GM12878 (cell line): ENCODE results near the gene UGT1A6. TPM values are rescaled to one million over a fixed set of nuclear protein-coding genes. Genes with fewer than 3 reads are reported as not detected.

Source experiments
- ATAC-seq: fragments of 200-7000 bp; cut with Tn5 transposase; 3 replicates; pipeline ENCODE4 v1.9.1; 2020; ENCODE audit warnings: mild to moderate bottlenecking, moderate library complexity
- BruUV-seq: library from RNA; stranded (reverse); fragments of 400-500 nt; replicated peaks from 2 replicates; lab custom pipeline; 2021; lab: Mats Ljungman, UMichigan
- CTCF ChIA-PET: fragments of 300-600 bp; sonication (Branson Sonifier 250); formaldehyde crosslinking; extraction: SDS; loops from one replicate; lab custom pipeline; 2021; ENCODE audit warnings: inconsistent platforms; lab: Yijun Ruan, JAX
- POLR2A ChIA-PET: fragments of 350-600 bp; formaldehyde crosslinking; extraction: SDS; loops from one replicate; lab custom pipeline; 2021; ENCODE audit warnings: inconsistent platforms; lab: Charles Lee
- RAD21 ChIA-PET: fragments of 300-600 bp; sonication (Branson Sonifier 250); formaldehyde crosslinking; loops from one replicate; lab custom pipeline; 2023; ENCODE audit warnings: antibody characterized with exemption; ENCODE audit not compliant: unreplicated experiment; lab: Charles Lee
- SMC1A ChIA-PET: fragments of 300-600 bp; sonication (Branson Sonifier 250); formaldehyde crosslinking; loops from one replicate; lab custom pipeline; 2023; ENCODE audit not compliant: unreplicated experiment, uncharacterized antibody; lab: Charles Lee
- DNase-seq: peaks from one replicate; pipeline ENCODE4 v3.0.0-alpha.2; 2011; ENCODE audit warnings: low read depth, low spot score
- FAIRE-seq: peaks from 3 replicates; lab custom pipeline; 2011; peaks lifted over from hg19 to GRCh38; lab: Jason Lieb, UNC
- H2AFZ ChIP-seq: 2 replicates; pipeline ENCODE4 v1.6.0; 2011; ENCODE audit warnings: low read depth, low read length, control low read depth; ENCODE audit not compliant: control insufficient read depth
- H3K27ac ChIP-seq: 2 replicates; pipeline ENCODE4 v1.5.1; 2011; ENCODE audit warnings: control low read depth; ENCODE audit not compliant: control insufficient read depth, insufficient read depth
- H3K27me3 ChIP-seq, 2 experiments: replicated peaks in 1 of 2; 2 replicates each; pipeline versions ENCODE4 v1.6.0 to v1.6.1; 2011; ENCODE audit warnings: low read length in 1 of 2; ENCODE audit not compliant: control insufficient read depth in 2 of 2, insufficient read depth in 2 of 2
- H3K36me3 ChIP-seq, 2 experiments: 2 replicates each; pipeline ENCODE4 v1.5.1; 2011; ENCODE audit warnings: low read length in 1 of 2; ENCODE audit not compliant: control insufficient read depth in 2 of 2, insufficient read depth in 2 of 2
- H3K4me1 ChIP-seq: 2 replicates; pipeline ENCODE4 v1.6.1; 2011; ENCODE audit warnings: mild to moderate bottlenecking, low read length, moderate library complexity, mixed read lengths; ENCODE audit not compliant: control insufficient read depth, insufficient read depth
- H3K4me2 ChIP-seq: 2 replicates; pipeline ENCODE4 v1.6.0; 2011; ENCODE audit warnings: control low read depth; ENCODE audit not compliant: control insufficient read depth, insufficient read depth
- H3K4me3 ChIP-seq: fragments of 200-600 bp; sonication (generic); 2 replicates; pipeline ENCODE4 v1.5.1; 2016
- H3K79me2 ChIP-seq: 2 replicates; pipeline ENCODE4 v1.6.0; 2011; ENCODE audit warnings: low read length; ENCODE audit not compliant: control insufficient read depth, insufficient read depth
- H3K9ac ChIP-seq: 2 replicates; pipeline ENCODE4 v1.8.0; 2011; ENCODE audit warnings: low read length, control low read depth, mixed read lengths; ENCODE audit not compliant: control insufficient read depth, insufficient read depth
- H3K9me3 ChIP-seq: replicated peaks from 3 replicates; pipeline ENCODE4 v1.5.1; 2011; ENCODE audit warnings: mild to moderate bottlenecking, low read length; ENCODE audit not compliant: control insufficient read depth, insufficient read depth
- H4K20me1 ChIP-seq: 2 replicates; pipeline ENCODE4 v1.6.0; 2011; ENCODE audit not compliant: control insufficient read depth, insufficient read depth
- BCL3 ChIP-seq: IDR thresholded peaks from 2 replicates; pipeline ENCODE4 v1.6.1; 2011; ENCODE audit warnings: borderline replicate concordance, low read depth, mild to moderate bottlenecking, moderate library complexity, low read length; ENCODE audit not compliant: insufficient read depth, poor library complexity, severe bottlenecking
- BHLHE40 ChIP-seq, 2 experiments: fragments of 450-650 bp in 1 of 2; IDR thresholded peaks; 2 replicates each; pipeline ENCODE4 v1.6.1; 2011 to 2017; ENCODE audit warnings: low read depth in 2 of 2, borderline replicate concordance in 1 of 2, improper control_type of control experiment in 1 of 2, low read length in 1 of 2, mild to moderate bottlenecking in 1 of 2
- E2F4 ChIP-seq: IDR thresholded peaks from 2 replicates; pipeline ENCODE4 v1.6.1; 2012; ENCODE audit warnings: low read depth, low read length, improper control_type of control experiment
- IRF3 ChIP-seq: fragments of 450-650 bp; IDR thresholded peaks from 2 replicates; pipeline ENCODE4 v1.6.1; 2014; ENCODE audit warnings: mild to moderate bottlenecking
- JUNB ChIP-seq: IDR thresholded peaks from 2 replicates; pipeline ENCODE4 v1.6.1; 2016; ENCODE audit warnings: antibody characterized with exemption, mild to moderate bottlenecking
- MLLT1 ChIP-seq: fragments of 450-650 bp; IDR thresholded peaks from 2 replicates; pipeline ENCODE4 v1.6.1; 2016; ENCODE audit warnings: mild to moderate bottlenecking
- PML ChIP-seq: IDR thresholded peaks from 2 replicates; pipeline ENCODE4 v1.6.1; 2012; ENCODE audit warnings: low read length, inconsistent platforms
- RB1 ChIP-seq: fragments of 450-650 bp; formaldehyde crosslinking; IDR thresholded peaks from 2 replicates; pipeline ENCODE4 v1.6.1; 2017; ENCODE audit warnings: mild to moderate bottlenecking, borderline replicate concordance
- RBBP5 ChIP-seq: fragments of 200-600 bp; sonication (generic); conservative IDR thresholded peaks from 2 replicates; pipeline ENCODE4 v1.6.1; 2016
- RCOR1 ChIP-seq: conservative IDR thresholded peaks from 2 replicates; pipeline ENCODE4 v1.6.1; 2012; ENCODE audit warnings: low read depth, low read length, improper control_type of control experiment
- SP1 ChIP-seq: IDR thresholded peaks from one replicate; pipeline ENCODE4 v1.6.1; 2011; ENCODE audit warnings: low read depth, low read length
- TCF3 ChIP-seq: IDR thresholded peaks from 2 replicates; pipeline ENCODE4 v1.6.1; 2012; ENCODE audit warnings: low read depth, mild to moderate bottlenecking, low read length, borderline replicate concordance; ENCODE audit not compliant: insufficient read depth
- WGBS: methylation state at CpG from one replicate; pipeline ENCODE4 v1.1.6; 2016; ENCODE audit warnings: low lambda C conversion rate; ENCODE audit not compliant: insufficient replicate concordance, insufficient coverage; ENCODE audit errors: missing lambda C conversion rate; 5-methylcytosine and 5-hydroxymethylcytosine counted together
- in situ Hi-C: fragments of 300-500 bp; cut with MboI; formaldehyde crosslinking; loops from 9 replicates; pipeline ENCODE4 v1.14.3; 2018; ENCODE audit warnings: mixed read lengths
- intact Hi-C: fragments of 100-400 bp; cut with micrococcal nuclease; formaldehyde crosslinking; loops from one replicate; pipeline ENCODE4 v1.14.2; 2022; ENCODE audit not compliant: unreplicated experiment
- polyA plus RNA-seq, 11 experiments: library from polyadenylated mRNA; depleted of rRNA in 4 of 11; unstranded in 6 of 11; stranded (reverse) in 5 of 11; fragments of >200 nt; fragmentation: Nextera tagmentation in 4 of 11; fragmentation: Illumina TruSeq in 1 of 11; extraction: Ambion mirVana in 4 of 11; extraction: Trizol in 1 of 11; gene quantifications; 1 replicate in 1 of 11; 2 replicates in 10 of 11; pipeline versions ENCODE4 v1.2.1 to v1.2.3, GENCODE V29; 2011 to 2016; ENCODE audit warnings: inconsistent platforms in 2 of 11, missing spikeins in 2 of 11, low read depth in 1 of 11
- total RNA-seq, 4 experiments: library from RNA; depleted of rRNA in 3 of 4; stranded (reverse); fragments of >200 nt in 3 of 4; fragmentation: Illumina TruSeq in 1 of 4; extraction: Trizol in 1 of 4; gene quantifications; 2 replicates each; pipeline versions ENCODE4 v1.2.1 to v1.2.3, GENCODE V29; 2013 to 2021

Gene UGT1A6
- total and polyA plus RNA-seq, 10 of the 15 experiments (the other 5 are each of a cell fraction or from before 2014, with no cell fraction given) = not detected

- H4K20me1 ChIP-seq = no peaks in the 10 kb centered on the region
- no peak for FAIRE-seq
- POLR2A ChIA-PET = no interaction called here
- intact Hi-C loops (no loop called here), in situ Hi-C loops (no loop called here)
- RAD21 ChIA-PET = no interaction called here
- H3K36me3 ChIP-seq = no peaks in the 10 kb centered on the region
- no peaks in the 10 kb centered on the region for H3K4me1 ChIP-seq
- no peak for DNase-seq
- no peaks in the 10 kb centered on the region for H3K79me2 ChIP-seq
- H3K4me2 ChIP-seq = no peak overlapping the region
- BruUV-seq = no TSS peak
- 13% methylated on average over 7 of the region's 7 CpGs for WGBS
- no peak overlapping the region for H2AFZ ChIP-seq
- peaks cover 0 to 3% of the 10 kb centered on the region in 2 experiments; a peak in 1 of 4 replicates for H3K27me3 ChIP-seq
- H3K9me3 ChIP-seq = no peaks in the 10 kb centered on the region
- TF ChIP-seq RCOR1 (no peak), BHLHE40 (IDR thresholded peaks at IDR 0.05; ENCODE audit: borderline replicate concordance in 1 of 2, low read depth in 2 of 2, low read length in 1 of 2) (no peak), RB1 (no peak), MLLT1 (no peak), RBBP5 (no peak), SP1 (no peak), TCF3 (no peak), E2F4 (no peak), IRF3 (no peak), JUNB (no peak), PML (no peak), BCL3 (no peak)
- SMC1A ChIA-PET = no interaction called here
- H3K4me3 ChIP-seq = no peak overlapping the region
- no peak for ATAC-seq
- CTCF ChIA-PET = no interaction called here
- H3K9ac ChIP-seq = no peak overlapping the region
- H3K27ac ChIP-seq = no peak overlapping the region
These were observed 71.6 kb downstream of the UGT1A6 start for GRCh38 chr2:233764264-233764663.
